HG02943 (cell line): ENCODE results near the gene SLC2A6.

Source experiments
- ATAC-seq: cut with Tn5 transposase; IDR thresholded peaks from one replicate; pipeline ENCODE4 v1.9.1; 2021; ENCODE audit warnings: mild to moderate bottlenecking, low read depth, moderate library complexity; ENCODE audit not compliant: unreplicated experiment

The SLC2A6 gene

DNA sequence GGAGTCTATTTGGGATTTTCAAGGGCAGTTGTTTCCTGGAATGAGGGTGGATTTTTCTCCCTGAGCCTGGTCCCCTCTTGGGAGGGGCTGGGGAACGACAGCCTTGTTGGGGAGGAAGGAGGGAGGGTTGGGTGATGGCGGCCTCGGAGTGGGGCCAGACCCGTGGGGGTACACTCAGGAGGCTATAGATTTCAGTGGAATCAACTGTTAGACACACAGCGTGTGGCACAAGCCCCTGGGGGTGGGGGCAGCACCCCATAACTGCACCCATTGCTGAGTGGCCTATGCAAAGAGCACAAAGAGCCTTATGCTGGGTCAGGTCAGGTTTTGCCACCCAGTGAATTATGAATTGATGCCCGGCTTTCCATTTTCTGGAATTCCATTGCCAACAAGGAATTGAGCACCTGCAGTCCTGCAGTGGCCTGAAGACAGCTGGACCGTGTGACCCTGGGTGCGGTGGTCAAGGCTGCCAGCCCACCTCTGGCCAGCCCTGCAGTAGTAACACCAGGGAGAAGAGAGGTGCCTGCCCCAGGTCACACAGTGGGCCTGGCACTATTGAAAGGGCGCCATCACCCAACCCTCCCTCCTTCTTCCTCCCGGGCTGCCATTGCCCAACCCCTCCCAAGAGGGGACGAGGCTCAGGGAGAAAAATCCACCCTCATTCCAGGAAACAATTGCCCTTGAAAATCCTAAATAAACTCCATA is 37.5 kb upstream of the SLC2A6 start:
- ATAC-seq: no peak

DNA sequence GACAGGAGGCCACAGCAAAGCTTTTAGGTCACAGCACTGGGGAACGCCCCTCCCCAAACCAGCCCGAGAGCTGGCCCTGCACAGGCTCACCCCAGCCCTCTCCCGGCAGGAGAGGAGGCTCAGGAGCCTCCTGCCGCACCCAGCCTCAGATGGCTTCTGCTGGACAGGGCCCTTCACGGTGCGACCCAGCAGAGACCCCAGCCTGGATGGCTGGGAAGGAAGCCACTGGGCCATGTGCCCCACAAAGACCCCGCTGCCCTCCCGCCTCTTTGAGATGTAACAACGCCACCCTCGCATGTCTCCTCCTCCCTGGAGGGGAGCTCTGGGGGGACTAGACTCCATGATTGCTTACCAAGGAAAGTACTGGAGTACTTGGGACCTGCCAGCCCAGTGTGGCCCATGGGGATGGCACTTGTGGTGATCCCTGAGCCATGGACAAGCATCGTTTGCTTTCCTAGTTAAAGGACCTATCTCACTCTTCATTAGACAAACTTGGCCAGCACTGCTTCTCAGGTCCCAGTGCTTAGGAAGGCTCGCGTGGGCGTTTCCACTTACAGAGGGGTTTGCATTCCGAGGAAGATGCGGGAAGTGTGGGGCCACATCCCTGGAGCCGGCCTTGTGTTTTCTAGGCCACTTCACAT is 36.8 kb upstream of the SLC2A6 start:
- no peak for ATAC-seq

DNA sequence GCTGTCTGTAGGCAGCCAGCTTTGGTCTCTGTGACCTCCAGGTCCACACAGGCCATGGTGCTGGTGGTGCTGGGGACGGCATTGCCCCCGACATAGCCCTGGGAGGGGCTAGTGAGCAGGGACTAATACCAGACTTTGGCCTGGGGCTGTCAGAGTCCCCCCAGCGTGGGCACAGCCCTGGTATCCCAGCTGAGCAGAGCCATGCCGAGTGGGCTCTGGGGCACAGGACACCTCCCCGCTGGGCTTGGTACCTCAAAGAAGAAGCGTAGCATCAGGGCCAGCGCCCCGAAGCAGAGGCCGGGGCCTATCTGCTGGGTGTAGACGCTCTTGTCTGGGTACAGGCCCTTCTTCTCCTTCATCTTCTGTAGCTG is 36.3 kb upstream of the SLC2A6 start:
- ATAC-seq: no peak

DNA sequence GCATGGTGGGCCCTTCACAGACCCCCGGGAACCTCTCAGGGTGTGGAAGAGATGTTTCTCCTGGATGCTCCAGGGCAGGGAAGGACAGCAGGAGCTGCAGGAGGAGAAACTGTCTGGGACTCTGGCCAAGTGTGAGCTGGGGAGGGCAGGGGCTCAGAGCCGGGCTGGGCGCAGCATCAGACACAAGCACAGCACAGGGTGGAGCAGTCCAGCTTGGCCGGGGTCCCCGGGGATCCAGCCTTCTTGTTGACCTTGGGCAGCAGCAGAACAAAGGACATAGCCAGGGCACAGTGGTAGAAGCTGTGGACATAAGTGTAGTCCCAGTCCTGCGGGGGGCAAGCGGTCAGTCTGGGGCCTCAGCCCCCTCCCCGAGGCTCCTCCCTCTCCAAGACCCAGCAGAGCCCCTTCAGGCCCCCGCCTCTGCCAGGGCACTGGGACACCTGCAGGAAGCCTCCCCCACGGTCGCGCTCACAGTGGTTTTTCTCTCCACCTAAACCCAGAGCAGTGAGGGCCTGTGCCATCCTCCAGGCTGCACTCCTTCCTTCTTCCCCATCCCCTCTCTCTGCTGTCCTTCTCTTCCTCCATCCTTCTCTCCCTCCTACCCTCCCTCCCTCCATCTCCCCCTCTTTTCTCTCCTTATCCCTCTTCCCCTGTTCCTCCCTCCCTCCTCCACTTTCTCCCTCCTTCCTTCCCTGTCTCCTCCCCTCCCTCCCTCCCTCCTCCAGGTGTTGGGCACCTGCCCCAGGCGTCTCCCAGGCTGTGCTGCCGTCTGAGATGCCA is 35.8 kb upstream of the SLC2A6 start:
- no peak for ATAC-seq

DNA sequence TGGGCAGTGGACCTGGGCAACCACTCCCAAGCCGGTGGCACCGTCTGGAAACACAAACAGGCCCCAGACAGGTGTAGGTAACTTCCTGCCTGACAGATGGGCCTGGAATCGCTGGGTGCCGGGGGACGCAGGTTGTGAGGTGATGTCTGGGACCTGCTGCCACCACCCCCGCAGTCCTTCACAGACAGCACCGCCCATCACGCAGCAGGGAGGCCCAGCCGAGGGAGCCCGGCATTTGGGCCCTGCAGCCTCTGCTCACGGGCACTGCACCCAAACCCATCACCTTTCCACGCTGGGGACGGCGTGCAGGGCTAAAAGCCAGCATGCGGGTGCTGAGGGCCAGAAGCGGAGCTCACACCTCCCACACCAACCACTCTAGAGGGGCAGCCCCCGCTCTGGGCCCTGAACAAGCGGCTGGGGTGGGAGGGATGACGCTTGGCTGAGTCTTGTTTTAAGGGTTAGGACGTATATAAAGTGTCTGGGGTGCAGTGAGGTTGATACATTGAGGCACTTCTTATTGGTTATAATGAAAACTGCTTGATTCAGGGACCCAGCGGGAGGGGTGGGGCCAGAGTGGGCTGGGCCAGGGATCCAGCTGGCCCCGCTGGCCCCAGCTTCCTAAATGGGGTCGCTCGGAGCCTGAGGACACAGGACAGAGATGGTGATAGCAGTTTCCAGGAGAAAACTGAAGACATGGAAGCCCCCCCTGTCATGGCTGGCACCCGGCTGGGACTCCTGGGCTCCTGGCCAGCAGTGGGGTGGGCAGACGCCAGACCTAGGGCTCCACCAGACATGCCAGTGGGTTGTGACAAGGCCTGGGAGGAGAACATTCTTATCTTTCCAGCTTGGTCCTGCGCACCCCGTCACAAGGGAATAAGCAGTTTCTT is 34.6 kb upstream of the SLC2A6 start:
- ATAC-seq: no peak

DNA sequence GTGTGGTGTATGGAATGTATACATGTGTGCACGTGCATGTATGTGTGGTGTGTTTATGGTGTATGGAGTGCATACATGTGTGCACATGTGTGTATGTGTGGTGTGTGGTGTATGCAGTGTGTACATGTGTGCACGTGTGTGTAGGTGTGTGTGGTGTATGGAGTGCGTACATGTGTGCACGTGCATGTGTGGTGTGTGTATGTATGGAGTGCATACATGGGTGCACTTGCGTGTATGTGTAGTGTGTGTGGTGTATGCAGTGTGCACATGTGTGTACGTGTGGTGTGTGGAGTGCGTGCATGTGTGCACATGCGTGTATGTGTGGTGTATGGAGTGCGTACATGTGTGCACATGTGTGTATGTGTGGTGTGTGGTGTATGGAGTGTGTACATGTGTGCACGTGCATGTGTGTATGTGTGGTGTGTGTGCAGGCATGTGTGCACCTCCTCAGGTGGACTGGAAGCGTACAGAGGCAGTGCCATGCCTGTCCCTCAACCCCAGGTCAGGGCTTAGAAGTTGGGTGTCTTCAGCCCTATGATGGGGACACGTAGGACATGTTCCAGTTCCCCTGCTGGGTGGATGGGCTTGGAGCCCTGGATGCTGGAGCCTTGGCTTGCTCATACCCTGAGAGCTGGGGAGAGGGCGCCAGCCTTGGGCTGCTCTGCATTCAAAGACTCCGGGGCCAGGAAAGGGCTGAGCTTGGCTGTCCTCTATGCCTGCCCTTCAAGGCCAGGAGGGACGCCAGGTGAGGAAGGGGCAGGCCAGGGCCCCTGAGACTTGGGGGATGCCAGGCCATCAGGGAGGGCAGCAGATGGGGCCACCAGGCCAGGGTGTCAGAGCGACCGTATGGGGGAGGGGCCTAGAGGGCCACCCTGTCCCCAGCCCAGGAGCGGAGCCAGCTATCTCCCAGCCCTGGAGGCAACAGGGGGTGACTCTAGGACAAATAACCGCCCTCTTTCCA is 33.6 kb upstream of the SLC2A6 start:
- no peak for ATAC-seq

DNA sequence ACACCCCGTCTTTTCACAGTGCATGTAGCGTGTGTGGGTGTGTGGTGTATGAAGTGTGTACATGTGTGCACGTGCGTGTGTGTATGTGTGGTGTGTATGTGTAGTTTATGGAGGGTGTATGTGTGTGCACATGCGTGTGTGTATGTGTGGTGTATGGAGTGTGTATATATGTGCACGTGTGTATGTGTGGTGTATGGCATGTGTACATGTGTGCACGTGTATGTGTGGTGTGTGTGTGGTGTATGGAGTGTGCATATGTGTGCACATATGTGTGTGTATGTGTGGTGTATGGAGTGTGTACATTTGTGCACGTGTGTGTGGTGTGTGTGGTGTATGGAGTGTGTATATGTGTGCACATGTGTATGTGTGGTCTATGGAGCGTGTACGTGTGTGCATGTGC is 32.7 kb upstream of the SLC2A6 start:
- no peak for ATAC-seq

DNA sequence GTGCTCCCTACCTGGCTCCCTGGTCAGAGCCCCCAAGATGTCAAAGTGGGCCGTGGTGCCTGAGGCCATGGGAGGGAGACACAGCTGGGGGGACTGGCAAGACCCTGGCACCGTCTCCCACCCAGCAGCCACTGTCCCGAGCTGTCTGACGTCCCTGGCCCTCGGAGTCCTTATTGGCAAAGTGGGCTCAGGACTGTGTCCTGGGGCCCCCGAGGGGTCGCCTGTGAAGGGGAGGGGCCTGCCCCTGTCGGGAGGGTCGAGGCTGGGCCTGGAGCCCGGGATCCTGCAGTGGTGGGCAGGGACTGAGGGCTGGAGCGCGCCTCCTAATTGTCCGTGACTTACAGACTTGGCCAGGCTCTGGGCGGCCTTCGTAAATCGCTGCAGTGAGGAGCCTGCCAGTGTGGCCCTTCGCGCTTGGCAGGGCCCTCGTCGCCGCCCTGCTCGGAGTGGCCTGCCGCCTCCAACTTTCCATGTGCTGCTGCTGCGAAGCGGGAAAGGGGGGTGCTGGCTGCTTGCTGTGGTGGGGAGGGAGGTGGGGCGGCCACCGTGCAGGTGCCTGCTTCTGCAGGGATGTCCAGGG is 32.1 kb upstream of the SLC2A6 start:
- no peak for ATAC-seq

DNA sequence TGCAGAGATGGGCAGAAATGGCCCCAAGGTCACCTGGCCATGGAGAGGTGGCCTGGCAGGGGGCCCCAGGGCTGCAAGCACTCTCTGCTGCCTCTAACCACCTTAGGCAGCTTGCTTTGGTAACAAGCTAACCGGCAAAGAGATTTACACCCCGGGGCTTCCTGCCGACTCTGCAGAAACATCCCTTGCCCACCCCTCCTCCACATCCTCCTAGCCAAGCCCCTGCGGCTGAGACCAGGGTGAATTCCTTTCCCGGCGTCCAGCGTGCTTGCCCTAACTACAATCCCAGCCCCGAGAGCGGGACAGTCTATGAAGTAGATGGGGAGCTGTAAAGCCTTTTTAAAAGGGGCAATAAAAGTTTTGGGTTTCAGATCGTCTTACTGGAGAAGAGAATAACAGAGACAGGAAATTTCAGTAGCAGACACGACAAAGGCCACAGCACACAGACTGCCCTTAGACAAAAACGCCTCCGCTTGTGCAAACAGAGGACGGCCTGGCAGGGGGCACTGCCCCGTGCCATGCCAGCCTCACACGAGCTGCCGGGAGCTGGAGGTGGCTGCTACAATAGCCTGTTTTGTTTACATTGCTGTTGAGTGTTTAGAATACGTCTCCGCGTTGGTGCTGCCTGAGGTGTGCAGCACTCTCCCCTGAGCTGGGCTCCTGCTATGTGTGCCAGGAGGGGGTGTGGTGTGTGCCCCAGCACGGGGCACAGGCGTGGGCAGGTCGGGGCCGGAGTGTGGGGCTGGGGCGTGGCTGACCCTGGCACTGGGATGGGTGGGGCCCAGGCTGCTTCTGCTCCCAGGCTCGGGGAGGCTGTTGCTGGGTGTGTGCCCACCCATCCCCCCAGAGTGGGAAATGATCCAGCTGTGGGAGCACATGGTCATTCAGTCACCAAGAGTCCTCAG is 30.5 kb upstream of the SLC2A6 start:
- no peak for ATAC-seq

DNA sequence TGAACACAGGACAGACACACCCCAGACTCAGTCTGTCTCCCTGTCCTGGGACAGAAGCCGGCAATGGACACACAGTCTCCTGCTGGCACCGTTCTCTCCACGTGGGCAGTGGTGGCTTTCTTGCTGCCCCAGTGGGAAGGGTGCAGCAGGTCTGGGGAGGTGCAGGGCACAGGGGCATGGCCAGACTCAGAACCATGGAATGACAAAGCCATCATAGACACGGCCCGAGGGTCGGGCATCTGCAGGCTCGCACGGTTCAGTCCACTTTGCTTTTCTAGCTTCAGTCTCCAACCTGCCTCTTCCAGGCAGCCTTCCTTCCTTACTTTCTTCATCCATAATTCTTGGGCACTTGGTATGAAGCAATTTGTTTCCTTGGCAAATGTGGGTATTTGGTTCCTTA is 29.1 kb upstream of the SLC2A6 start:
- ATAC-seq: no peak

DNA sequence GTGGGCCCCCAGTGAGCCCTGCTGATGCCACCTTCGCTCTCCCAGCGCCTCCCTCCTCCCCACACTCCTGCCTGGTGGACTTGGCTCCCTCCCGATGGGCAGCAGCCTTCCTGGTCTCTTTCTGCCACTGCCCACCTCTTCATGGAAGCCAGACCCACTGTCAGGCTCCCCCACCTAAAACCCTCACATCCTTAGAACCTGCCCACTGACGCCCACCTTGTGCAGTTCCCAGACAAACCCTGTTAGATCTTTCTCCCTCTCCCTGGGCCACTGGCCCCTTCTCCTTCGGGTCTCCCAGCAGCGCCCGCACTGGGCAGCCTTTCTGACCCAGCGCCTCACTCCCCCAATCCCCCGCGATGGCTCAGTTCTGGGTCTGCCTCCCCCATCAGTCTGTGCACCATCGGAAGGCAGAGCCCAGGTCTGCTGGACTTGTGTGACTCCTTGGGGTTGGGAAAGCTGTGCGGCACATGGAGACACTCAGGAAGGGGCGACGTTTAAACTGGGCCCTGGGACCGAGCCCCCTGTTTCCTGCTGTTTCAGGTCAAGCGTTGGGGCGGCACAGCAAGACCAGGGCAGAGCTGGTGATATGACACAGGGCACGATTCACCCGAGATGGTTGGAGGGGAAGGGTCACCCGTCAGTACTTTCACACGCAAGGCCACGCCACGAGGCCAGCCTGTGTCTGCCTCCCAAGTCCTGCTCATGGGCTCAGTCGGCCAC is 28.5 kb upstream of the SLC2A6 start:
- ATAC-seq: no peak

DNA sequence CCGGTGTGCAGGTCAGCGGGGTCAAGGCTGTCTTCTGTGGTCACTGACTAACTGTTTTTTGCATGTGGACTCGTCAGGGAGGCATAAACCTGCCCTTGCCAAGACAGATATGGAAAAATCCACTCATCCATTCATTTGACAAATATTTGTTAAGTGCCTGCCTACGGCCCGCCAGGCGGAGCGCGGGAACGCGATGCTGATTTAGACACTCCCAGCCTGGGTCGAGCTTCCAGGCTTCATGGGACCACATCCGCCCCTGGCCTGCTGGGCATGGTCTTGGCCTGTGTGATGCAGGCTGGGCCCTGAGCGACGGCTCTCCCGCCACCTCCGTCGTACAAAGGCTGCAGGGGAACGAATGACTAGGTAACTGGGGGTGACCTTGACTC is 27.7 kb upstream of the SLC2A6 start:
- no peak for ATAC-seq

DNA sequence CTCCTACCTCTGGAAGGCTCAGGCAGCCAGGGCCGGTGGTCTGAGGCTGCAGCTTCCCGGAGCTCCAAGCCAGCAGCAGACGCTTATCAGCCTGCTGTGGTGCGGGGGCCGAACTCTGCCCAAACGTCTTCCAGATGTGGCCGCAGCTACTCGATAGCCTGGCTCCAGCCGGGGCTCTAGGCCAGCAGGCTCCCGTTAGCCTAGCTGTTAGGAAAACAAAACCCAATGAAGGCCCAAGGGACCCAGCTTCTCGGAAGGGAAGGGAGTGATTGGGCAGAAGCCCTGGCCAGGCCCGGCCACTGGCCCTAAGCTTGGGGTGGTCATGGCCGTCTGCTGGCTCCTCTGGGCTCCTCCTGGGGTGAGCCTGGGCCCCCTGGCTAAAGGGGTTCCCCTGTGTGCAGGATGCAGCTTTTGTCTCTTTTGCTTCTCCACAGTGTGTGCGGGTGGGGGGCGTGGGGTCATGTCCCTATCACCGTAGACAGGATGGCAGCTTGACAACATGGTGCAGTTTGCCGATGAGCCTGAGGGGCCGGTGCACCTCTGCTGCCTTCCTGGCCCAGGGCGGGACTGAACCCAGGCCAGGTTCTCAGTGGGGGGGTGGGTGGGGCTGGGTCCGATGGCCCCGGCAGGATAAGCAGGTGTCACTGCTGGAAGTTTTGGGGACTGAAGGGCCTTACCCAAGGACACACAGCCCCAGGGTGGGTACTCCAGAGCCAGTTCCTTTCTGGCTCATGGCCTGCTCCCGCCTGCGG is 27.2 kb upstream of the SLC2A6 start:
- ATAC-seq: no peak

DNA sequence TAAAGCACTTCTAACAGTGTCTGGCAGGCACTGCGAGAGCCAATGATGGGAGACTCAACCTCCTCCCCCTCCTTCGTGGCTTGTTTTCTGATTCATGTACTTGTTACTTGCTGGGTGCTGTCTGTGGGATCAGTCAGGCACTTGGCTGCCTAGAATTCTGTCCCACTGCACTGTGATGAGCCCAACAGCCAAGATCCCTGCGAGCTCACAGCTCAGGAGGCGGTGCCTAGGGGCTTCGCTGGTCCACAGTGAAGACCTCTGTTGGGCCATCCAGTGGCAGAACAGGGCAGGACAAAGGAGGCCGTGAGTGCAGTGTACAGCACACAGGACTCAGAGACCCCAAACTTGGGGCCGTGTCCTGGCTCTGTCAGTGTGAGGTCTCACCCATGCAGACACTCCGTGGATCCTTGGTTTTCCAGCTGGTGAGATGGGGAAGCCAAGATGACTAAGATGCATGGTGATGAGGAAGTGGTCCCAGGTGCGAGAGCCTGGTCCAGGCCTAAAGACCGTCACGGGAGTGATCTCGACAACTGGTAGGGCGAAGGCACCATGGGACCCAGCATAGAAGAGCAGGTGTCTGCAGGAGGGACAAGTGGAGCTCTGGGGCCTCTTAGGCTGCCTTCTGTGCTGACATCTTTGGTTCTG is 26.4 kb upstream of the SLC2A6 start:
- ATAC-seq: no peak

DNA sequence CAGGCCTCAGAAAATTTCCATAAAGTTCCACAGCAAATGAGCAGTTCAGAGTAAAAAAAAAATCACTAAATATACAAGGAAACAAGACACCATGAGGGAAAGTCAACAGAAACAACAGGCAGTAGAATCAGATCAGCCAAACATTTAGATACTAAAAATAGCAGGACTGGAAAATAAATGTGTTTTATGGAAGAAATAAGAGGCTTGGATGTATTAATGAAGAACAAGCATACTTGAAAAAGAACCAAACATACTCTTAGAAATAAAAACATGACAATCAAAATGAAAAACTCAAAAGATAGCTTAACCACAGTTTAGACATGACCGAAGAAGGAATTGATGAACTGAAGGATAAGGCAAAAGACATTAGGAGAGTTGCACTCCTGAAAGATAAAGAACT is 23.2 kb upstream of the SLC2A6 start:
- ATAC-seq: no peak

DNA sequence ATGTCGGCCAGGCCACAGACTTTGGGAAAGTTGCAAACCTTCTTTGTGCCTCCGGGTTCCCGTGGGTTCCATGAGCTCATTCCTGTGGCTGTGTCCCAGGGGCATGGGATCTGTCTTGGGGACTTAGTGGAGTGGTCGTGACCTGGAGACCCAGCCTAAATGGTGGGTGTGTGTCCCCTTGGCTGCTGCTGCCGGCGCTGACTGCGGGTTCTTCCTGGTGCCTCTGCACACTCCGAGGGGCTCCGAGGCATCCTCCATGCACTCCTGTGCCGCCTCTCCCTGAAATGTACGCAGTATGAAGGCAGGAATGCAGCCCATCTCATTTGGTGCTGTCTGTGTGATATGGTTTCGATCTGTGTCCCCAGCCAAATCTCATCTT is 21.0 kb upstream of the SLC2A6 start:
- no peak for ATAC-seq
